Measurements from ENCODE around the gene KIZ. TPM values are rescaled to one million over a fixed set of nuclear protein-coding genes. Genes with fewer than 3 reads are reported as not detected.

The KIZ gene
- total and polyA plus RNA-seq, 11 donors = 8.8 to 31.2 (median 23.6) TPM

- Histone ChIP-seq H3K4me1 (no peaks in the 10 kb centered on the region), H3K9me3 (no peaks in the 10 kb centered on the region), H3K27me3 (no peaks in the 10 kb centered on the region), H3K36me3 (peaks cover 0 to 85% (median 44%) of the 10 kb centered on the region in 9 donors), H3K27ac (no peak overlapping the region), H3K4me3 (no peak overlapping the region)
- no peak for TF ChIP-seq POLR2A (IDR thresholded peaks at IDR 0.05)
- no peak for TF ChIP-seq CTCF (IDR thresholded peaks at IDR 0.05)
- intact Hi-C loops (cut with DNase I) = no loop called here
- no peak for ATAC-seq
- no peak for DNase-seq
- 80 to 94% (median 86%) methylated on average over 3 of the region's 3 CpGs for WGBS, 4 donors
Measured at GRCh38 chr20:21228511-21228910, 102.6 kb downstream of the KIZ start.

DNA sequence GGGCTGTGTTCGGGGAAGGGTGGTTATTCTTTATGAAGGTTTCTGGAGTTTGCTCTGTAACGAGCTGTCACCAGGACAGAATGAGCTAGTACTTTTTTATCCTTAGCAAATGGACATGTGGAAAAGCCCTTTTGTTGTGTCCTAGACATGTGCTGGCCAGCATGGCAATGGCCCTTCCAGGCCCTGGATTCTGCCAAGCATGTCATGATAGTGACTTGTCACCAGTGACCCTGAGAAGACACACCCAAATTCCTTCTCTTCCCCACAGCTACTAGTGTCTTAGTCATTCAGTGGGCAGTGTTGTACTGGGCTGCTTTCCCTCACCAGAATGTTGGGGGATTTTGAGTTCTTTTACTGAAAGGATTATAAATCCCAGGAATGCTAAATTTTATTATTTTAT is 103.3 kb downstream of the KIZ start:
- ATAC-seq = no peak
- WGBS, 4 donors = 87 to 93% (median 90%) methylated on average over 2 of the region's 2 CpGs
- intact Hi-C loops (cut with DNase I) = no loop called here
- H3K36me3 ChIP-seq = peaks cover 0 to 81% (median 45%) of the 10 kb centered on the region in 9 donors
- H3K4me1 ChIP-seq = no peaks in the 10 kb centered on the region
- TF ChIP-seq POLR2A (IDR thresholded peaks at IDR 0.05) = no peak
- H3K4me3 ChIP-seq = no peak overlapping the region
- H3K27me3 ChIP-seq = no peaks in the 10 kb centered on the region
- H3K27ac ChIP-seq = no peak overlapping the region
- no peaks in the 10 kb centered on the region for H3K9me3 ChIP-seq
- no peak for DNase-seq

- H3K27me3 ChIP-seq = no peaks in the 10 kb centered on the region
- H3K36me3 ChIP-seq = peaks cover 0 to 81% (median 45%) of the 10 kb centered on the region in 9 donors
- H3K9me3 ChIP-seq = no peaks in the 10 kb centered on the region
- no peak for TF ChIP-seq POLR2A (IDR thresholded peaks at IDR 0.05)
- no peak for TF ChIP-seq CTCF (IDR thresholded peaks at IDR 0.05)
- no peak for DNase-seq
- no peak overlapping the region for H3K27ac ChIP-seq
- intact Hi-C loops (cut with DNase I) = loop anchor here in 7 of 10 donors (10.0 kb wide), 4 partner anchors 165 to 395 kb away; partner anchors contain the start of gene NKX2-4 (in 2 of the 7)
- WGBS, 4 donors = 94 to 100% (median 98%) methylated on average over 3 of the region's 3 CpGs
- no peaks in the 10 kb centered on the region for H3K4me1 ChIP-seq
- ATAC-seq = no peak
- no peak overlapping the region for H3K4me3 ChIP-seq
Measured at GRCh38 chr20:21230220-21230619, 104.3 kb downstream of the KIZ start.

DNA sequence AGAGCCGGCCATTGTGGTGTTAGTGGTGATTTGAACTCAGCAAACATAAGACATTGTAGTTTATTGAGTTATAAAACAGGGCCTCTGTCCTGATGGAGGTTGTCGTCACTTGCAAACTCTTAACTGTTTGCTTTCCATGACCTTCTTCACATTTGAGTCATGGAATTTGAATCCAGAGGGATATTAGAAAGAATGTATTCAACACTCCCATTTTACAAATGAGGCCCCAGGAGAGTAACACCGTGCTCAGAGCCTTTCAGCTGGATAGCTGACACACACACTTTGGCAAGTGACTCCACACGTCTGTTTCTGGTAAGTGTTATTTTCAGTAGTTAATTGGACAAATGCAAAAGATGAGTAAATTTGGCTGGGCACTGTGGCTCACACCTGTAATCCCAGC is 104.8 kb downstream of the KIZ start:
- ATAC-seq (no peak), DNase-seq (no peak)
- TF ChIP-seq CTCF (IDR thresholded peaks at IDR 0.05) (no peak), POLR2A (IDR thresholded peaks at IDR 0.05) (no peak)
- Histone ChIP-seq H3K9me3 (no peaks in the 10 kb centered on the region), H3K4me3 (no peak overlapping the region), H3K36me3 (peaks cover 0 to 77% (median 42%) of the 10 kb centered on the region in 9 donors), H3K4me1 (peaks cover 0 to 3% (median 0%) of the 10 kb centered on the region in 12 donors), H3K27ac (no peak overlapping the region), H3K27me3 (no peaks in the 10 kb centered on the region)
- intact Hi-C loops (cut with DNase I) = loop anchor here in 7 of 10 donors (10.0 kb wide), 4 partner anchors 164 to 396 kb away; partner anchors contain the start of gene NKX2-4 (in 2 of the 7)
- 79 to 88% (median 86%) methylated on average over 4 of the region's 4 CpGs for WGBS, 4 donors

Data from heart left ventricle (tissue), 16 donors.